HG02840 (cell line): Measurements from ENCODE around the gene GPR180.
"Not testable (repeated sequence)": the region's sequence is repeated elsewhere in the genome, so short reads cannot be mapped to it uniquely, and the experiment has no call there.

Experiments used
- ATAC-seq: cut with Tn5 transposase; IDR thresholded peaks from one replicate; pipeline ENCODE4 v1.9.1; 2021; ENCODE audit warnings: mild to moderate bottlenecking, moderate library complexity, moderate number of reproducible peaks; ENCODE audit not compliant: unreplicated experiment, low FRiP score

GPR180 gene

DNA sequence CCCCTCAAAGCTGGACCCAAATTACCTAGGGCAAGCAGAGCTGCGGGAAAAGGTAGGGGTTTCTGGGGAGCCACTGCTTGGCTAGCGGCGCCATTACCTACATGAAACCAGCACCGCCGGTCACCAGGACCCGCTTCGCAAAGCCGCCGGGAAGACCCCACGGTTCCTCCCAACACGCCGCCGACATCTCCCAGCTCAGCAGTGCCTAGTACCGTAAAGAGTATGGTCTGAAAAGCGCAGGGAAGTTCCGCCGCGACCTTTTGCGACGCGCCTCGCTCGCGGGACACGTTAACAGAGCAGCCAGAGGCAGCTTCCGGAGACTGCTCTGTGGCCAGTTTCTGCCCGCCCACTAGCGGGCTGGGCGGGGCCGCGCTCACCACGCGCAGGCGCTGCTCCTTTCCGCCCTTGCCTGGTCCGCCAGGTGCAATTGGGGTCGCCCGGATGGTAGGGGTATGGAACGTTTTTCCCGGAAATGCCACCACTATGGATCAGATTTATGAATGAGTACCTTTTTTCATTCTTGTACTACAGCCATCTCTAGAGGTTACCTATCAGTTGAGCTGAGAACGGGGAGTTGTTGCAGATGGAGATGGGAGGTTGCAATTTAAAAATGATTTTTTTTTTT is 5.6 kb upstream of the GPR180 start, which contains the start of gene TGDS:
TSS of gene TGDS (minus strand) at position 203 of the 625 bp plus-strand sequence. CDS start at position 187, 16 bp downstream.
- peak; percentile 97 for ATAC-seq

DNA sequence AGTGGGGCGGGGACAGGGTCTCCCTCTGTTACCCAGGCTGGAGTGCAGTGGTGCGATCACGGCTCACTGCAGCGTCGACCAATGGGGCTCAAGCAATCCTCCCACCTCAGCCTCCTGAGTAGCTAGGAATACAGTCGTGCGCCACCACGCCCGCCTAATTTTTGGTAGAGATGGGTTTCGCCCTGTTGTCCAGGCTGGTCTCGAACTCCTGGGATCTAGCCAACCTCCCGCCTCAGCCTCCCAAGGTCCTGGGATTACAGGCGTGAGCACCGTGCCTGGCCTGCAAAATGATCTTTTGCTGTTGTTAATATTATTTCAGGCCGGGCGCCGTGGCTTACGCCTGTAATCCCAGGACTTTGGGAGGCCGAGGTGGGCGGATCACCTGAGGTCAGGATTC is 5.1 kb upstream of the GPR180 start:
- ATAC-seq = no peak

DNA sequence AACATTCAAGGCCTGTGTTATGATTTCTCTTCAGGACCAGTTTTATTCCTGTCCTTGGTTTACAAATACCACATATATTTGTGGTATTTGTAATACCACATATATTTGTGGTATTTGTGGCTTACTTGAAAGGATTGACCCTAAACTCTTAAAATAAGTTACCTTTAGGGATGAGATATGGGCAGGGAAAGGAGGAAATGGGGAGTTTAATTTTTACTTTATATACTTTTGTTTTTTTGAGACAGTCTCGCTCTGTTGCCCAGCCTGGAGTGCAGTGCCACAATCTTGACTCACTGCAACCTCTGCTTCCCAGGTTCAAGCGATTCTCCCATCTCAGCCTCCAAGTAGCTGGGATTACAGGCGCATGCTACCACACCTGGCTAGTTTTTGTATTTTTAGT is 3.4 kb upstream of the GPR180 start:
- no peak for ATAC-seq

GRCh38 chr13:94599877-94600276 is 1.8 kb upstream of the GPR180 start:
- no peak for ATAC-seq

- ATAC-seq = no peak
These were observed 810 bp downstream of the GPR180 start for GRCh38 chr13:94602467-94602866.

- no peak for ATAC-seq
These were observed 5.4 kb downstream of the GPR180 start for GRCh38 chr13:94607056-94607455.

- no peak for ATAC-seq
These were observed 6.3 kb downstream of the GPR180 start for GRCh38 chr13:94607939-94608338.

DNA sequence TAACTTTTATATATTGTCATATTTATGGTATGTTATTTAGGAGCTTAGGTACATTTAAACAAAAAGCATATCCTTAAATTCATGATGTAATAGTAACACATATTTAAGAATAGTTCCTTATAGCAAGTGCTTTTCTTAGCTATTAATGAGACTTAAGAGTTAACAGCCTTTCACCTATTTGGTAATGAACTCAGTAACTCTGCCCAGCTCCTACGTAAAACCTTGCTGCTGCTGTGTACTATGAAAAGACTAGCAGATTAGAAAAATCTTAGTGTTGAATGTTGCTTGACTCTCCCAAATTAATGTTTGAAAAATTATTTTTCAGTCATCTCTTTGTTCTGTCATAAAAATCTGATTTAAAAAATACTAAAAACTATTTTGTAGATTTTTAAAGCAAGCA is 6.9 kb downstream of the GPR180 start:
- no peak for ATAC-seq

DNA sequence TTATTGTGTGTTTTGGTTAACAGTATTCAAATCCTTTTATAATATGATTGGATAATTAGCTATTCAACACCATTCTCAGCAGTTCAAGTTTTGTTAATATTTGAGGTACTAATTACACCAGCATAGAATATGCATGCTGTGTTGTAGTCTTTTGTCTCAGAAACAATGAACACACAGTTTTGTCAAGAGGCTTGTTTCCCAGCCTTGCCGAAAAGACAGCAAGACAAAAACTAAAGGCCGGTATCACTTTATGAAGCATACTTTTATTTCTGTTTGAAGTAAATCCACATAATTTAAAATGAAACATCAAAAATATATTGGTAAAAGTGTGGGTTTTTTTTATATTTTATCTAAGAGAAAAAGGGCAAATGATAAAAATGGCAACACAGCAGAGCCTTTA is 7.5 kb downstream of the GPR180 start:
- ATAC-seq = no peak

DNA sequence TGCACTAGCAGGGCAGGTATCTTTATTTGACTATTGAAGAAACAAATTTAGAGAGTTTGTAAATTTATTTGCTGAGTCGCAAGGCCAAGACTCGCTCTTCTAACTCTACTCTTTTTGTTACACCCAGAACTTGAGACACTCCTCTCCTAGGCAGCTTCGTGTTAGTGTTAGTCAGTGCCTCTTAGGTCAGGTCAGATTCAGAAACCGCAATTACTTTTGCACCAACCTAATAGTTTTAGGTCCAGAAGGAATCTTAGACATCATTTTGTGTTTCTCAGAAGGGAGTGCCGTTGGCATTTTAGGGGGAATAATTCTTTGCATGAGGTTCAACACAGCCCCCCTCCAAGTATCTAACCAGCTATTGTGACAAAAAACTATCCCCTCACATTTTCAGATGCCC is 8.8 kb downstream of the GPR180 start:
- ATAC-seq = no peak

DNA sequence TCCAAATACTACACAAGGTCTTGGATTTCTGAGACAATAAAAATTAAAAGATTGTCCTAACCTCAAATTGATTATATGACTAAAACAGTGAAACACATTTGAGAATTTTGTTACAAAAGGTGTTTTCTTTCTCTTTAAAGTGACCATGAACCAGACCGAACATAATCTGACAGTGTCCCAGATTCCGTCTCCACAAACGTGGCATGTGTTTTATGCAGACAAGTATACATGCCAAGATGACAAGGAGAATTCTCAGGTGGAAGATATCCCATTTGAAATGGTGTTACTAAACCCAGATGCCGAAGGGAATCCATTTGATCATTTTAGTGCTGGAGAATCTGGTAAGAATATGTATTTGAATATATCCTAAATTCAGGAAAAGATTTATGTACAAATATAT is 10.4 kb downstream of the GPR180 start:
- ATAC-seq = no peak

DNA sequence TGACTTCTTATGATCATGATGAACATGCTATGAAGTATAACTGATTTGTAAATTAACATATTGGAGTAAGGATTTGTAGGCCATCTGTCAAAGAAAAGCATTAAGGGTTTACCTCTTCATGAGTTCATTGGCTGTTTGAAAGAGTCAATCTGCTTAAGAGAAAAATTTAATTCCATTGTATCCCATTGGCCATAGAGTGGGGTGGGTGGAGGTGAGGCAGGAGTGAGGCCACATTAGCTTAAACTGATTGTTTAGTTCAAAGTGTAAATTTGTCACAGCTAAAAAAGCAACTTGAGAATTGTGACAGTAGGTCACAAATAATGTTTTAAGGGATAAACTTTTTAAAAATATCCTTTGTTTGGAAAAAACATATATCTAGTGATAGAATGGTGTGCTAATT is 11.4 kb downstream of the GPR180 start:
- ATAC-seq = no peak

GRCh38 chr13:94617389-94618000 is 15.8 kb downstream of the GPR180 start:
- ATAC-seq = no peak

GRCh38 chr13:94620286-94620896 is 18.7 kb downstream of the GPR180 start:
- ATAC-seq = no peak

DNA sequence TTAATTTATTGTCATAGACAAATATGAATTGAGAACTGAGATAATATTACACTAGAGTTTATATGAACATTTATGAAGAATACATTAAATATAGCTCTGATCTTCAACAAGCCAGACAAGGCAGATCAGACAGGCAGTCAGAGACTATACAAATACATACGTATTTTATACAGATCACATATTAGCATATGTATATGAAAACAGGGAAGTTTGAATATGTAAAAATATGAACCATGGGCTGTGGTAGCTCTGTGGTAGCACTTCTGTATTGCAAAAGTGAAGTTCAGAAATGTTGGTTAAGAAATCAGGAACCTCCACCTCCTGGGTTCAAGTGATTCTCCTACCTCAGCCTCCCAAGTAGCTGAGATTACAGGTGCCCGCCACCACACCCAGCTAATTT is 20.7 kb downstream of the GPR180 start:
- no peak for ATAC-seq

- no peak for ATAC-seq
These were observed 21.7 kb downstream of the GPR180 start for GRCh38 chr13:94623316-94623715.

GRCh38 chr13:94630858-94631257 is 29.2 kb downstream of the GPR180 start:
- ATAC-seq = no peak

DNA sequence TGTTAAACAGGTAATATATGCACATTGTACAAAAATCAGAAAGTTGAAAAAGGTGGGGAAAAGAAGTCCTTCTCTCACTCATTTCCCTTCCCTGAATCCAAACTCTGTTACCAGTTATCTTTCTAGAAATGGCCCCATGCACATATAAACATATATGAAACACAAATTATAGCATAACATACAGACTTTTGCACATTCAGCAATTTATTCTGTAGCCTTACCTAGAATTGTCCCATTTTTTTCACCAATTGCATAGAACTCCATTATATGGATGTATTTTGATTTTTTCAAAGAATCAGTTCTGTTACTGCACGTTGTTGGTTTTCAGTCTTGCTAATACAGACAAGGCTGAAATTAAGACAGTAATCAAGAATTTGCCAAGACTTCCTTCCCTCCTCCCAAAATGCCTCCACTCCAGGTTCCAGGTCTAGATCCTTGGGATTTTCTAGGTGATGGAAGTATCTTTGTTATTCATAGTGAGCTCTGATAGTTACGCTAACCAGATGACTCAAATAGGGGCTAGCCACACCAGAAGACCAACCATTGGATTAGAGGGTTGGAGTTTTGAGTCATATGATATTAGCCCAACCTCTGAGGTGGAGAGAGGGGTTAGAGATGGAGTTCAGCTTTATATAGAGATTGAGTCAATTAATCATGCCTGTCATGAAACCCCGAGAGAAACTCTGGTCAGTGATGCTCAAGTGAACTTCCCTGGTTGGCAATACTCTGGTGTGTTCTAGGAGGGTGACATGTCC is 30.7 kb downstream of the GPR180 start:
- no peak for ATAC-seq

DNA sequence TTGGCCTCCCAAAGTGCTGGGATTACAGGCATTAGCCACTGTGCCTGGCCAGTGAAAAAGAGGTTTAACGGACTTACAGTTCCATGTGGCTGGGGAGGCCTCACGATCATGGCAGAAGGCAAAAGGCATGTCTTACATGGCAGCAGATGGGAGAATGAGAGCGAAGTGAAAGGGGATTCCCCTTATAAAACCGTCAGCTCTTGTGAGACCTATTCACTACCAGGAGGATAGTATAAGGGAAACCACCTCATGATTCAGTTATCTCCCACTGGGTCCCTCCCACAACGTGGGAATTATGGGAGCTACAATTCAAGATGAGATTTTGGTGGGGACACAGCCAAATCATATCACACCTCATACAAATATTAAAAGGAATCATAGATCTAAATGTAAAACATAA is 34.4 kb downstream of the GPR180 start:
- ATAC-seq = not testable (repeated sequence)

DNA sequence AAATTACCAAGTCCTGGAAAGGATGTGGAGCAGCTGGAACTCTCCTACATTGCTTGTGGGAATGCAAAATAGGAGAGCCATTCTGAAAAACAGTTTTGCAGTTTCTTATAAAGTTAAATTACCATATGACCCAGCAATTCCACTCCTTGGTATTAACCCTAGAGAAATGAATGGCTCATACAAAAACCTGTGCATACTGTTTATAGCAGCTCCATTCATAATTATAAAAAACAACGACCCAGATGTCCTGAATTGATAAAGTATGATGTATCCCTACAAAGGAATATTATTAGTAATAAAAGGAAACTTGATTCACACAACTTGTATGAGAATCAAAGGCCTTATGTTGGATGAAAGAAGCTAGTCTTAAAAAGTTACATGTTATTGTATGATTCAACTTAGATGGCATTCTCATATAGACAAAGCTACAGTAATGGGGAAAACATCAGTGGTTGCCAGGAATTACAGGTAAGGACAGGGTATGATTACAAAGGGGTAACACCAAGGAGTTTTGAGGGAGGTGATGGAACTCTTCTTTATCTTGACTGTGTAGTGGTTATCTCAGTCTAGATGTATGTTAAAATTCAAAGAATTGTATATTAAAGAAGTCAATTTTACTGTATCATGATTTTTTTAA is 35.4 kb downstream of the GPR180 start:
- no peak for ATAC-seq

DNA sequence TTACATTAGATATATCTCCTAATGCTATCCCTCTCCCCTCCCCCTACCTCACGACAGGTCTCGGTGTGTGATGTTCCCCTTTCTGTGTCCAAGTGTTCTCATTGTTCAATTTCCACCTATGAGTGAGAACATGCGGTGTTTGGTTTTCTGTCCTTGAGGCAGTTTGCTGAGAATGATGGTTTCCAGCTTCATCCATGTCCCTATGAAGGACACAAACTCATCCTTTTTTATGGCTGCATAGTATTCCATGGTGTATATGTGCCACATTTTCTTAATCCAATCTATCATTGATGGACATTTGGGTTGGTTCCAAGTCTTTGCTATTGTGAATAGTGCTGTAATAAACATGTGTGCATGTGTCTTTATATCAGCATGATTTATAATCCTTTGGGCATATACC is 36.0 kb downstream of the GPR180 start:
- not testable (repeated sequence) for ATAC-seq
